Kasumi-1 (cell line): ENCODE data around the gene FKRP.
A peak's percentile ranks its signal among the peaks of the same experiment; 100 is the strongest.

Experiments
- DNase-seq, 2 experiments: peaks; one replicate each; lab custom pipeline; 2025; lab: John Stamatoyannopoulos, UW

Gene FKRP

GRCh38 chr19:46732172-46732938 is 13.5 kb upstream of the FKRP start:
- DNase-seq, result no peak

GRCh38 chr19:46732966-46733689 is 12.7 kb upstream of the FKRP start:
- DNase-seq, result peak; percentile 74 to 75

- DNase-seq, result peak; percentile 65 to 73
These were observed 12.1 kb upstream of the FKRP start for GRCh38 chr19:46733690-46734292.

GRCh38 chr19:46736531-46737297 is 9.1 kb upstream of the FKRP start:
- DNase-seq, result no peak

DNA sequence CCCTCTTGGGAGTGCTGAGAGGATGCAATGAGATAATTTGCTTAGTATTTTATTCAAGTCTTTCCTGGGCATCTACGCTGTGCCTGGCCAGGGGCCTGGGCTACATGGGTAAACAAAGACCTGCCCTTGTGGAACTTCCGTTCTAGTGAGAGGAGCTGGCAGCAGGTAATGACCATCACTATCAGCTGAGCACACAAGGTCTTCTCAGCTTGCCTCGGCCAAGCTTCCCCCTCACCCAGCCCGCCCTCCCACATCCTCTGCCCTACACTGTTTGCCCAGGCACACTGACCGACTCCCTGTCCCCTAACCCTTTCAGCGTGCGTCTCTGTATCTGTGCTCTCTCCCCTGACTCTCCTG is 8.6 kb upstream of the FKRP start:
- DNase-seq, result no peak

GRCh38 chr19:46737761-46738171 is 8.1 kb upstream of the FKRP start:
- DNase-seq, result no peak

- DNase-seq, result no peak
These were observed 6.5 kb upstream of the FKRP start for GRCh38 chr19:46739290-46739771.

DNA sequence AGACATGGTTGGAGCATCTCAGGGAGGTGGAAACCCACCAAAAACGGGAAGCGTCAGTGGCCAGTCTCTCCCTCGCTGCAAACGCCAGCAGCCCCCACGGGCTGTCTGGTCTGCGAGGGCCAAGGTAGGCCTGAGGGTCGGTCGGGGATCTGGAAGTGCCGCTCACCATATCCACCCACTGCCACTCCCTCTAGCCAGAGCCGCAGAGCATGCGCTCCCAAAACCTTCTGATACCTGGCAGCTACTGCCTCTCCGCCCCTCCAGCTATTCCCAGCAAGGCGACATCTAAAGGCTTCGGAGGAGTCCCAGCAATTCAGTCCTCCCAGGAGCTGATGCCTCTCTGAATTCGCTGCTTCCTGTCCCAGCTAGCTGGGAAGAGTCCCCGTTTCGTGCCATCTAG is 4.4 kb upstream of the FKRP start:
- no peak for DNase-seq

- no peak for DNase-seq
These were observed 2.9 kb upstream of the FKRP start for GRCh38 chr19:46742926-46743480.

GRCh38 chr19:46744005-46744691 is 1.7 kb upstream of the FKRP start:
- DNase-seq, result no peak

- DNase-seq, result no peak
These were observed 827 bp upstream of the FKRP start for GRCh38 chr19:46745030-46745429.

GRCh38 chr19:46746281-46747057 is 612 bp downstream of the FKRP start, which contains the start of gene STRN4:
Gene STRN4 (minus strand): TSS chr19:46746450. CDS start chr19:46746430, 20 bp downstream.
- DNase-seq, result no peak

DNA sequence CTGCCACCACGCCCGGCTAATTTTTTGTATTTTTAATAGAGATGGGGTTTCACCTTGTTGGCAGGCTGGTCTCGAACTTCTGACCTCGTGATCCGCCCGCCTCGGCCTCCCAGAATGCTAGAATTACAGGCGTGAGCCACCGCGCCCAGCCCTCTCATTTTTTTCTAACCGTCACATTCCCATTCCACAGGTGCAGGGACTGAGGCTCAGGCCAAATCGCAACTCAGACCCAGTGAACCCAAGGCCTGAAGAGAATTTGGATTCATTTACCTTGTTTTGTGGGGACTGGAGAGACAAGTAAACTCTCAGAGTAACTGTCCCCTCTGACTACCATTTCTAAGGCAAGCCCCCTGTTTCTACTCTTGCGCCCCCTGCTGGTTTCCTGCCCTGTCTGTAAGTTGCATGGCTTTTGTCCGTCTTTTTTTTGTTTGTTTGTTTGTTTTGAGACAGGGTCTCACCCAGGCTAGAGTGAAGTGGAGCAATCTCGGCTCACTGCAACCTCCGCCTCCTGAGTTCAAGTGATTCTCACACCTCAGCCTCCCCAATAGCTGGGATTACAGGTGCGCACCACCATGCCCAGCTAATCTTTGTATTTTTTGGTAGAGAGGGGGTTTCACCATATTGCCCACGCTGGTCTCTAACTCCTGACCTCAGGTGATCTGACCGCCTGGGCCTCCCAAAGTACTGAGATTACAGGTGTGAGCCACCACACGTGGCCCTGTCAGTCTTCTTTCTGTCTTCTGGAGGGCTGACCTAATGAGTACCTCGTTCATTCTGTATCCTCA is 2.7 kb downstream of the FKRP start:
- peak; percentile 77 to 84 for DNase-seq

DNA sequence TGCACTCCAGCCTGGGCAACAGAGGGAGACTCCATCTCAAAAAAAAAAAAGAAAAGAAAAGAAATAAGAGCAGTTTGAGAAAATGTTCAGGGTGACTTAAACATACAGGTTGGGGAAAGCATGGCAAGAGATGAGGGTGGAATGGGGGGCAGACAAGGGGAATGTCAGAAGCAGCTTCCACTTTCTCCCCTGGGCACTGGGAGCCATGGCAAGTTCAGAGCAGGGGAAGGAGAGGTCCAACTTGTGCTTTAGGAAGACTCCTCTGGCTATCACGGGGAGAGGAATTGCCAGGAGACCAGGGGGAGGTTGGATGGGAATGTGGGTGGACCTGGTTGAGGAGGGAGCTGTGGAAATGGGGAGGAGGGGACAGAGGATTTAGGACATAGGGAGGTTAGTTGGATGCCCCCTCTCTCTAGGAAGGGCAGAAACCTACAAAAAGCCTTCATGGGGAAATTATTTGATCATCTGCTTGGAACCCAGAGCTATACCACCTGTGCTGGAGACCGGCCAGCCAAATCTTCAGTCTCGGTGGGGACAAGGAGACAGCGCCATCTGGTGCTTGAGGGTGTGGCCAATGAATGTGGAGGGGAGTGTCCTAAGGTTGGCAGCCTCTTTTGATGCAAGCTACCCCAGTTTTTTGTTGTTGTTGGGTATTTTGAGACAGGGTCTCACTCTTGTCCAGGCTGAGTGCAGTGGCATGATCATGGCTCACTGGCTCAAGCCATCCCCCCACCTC is 7.7 kb downstream of the FKRP start:
- DNase-seq, result peak; percentile 56 to 75

GRCh38 chr19:46755077-46755852 is 9.4 kb downstream of the FKRP start:
- peak; percentile 19 to 29 for DNase-seq

- DNase-seq, result no peak
These were observed 10.1 kb downstream of the FKRP start for GRCh38 chr19:46755853-46756543.

DNA sequence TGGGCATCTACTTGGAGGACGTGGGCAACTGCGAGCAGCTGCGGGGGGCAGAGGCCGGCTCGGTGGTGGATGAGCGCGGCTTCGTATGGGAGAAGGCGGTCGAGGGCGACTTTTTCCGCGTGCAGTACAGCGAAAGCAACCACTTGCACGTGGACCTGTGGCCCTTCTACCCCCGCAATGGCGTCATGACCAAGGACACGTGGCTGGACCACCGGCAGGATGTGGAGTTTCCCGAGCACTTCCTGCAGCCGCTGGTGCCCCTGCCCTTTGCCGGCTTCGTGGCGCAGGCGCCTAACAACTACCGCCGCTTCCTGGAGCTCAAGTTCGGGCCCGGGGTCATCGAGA is 10.7 kb downstream of the FKRP start:
- no peak for DNase-seq

- no peak for DNase-seq
These were observed 13.3 kb downstream of the FKRP start for GRCh38 chr19:46759206-46759605.
